Smooth muscle cell of the brain vasculature (primary cell): ENCODE measurements around the gene MAMLD1.

Experiments
- DNase-seq: peaks from one replicate; pipeline ENCODE4 v3.0.0-alpha.2; 2012; ENCODE audit warnings: low read depth, low spot score

MAMLD1 gene

GRCh38 chrX:150405576-150405975 lies 42.5 kb downstream of the MAMLD1 start:
- DNase-seq = no peak

GRCh38 chrX:150406596-150406995 lies 43.5 kb downstream of the MAMLD1 start:
- DNase-seq = no peak

- no peak for DNase-seq
Measured at GRCh38 chrX:150408007-150408406, 44.9 kb downstream of the MAMLD1 start.

- no peak for DNase-seq
Measured at GRCh38 chrX:150408561-150408960, 45.4 kb downstream of the MAMLD1 start.

- no peak for DNase-seq
Measured at GRCh38 chrX:150409486-150409885, 46.4 kb downstream of the MAMLD1 start.

- no peak for DNase-seq
Measured at GRCh38 chrX:150409964-150410363, 46.8 kb downstream of the MAMLD1 start.

- no peak for DNase-seq
Measured at GRCh38 chrX:150410513-150410912, 47.4 kb downstream of the MAMLD1 start.

GRCh38 chrX:150411656-150412055 lies 48.5 kb downstream of the MAMLD1 start:
- no peak for DNase-seq

GRCh38 chrX:150414228-150414627 lies 51.1 kb downstream of the MAMLD1 start:
- no peak for DNase-seq

- DNase-seq = no peak
Measured at GRCh38 chrX:150416469-150416868, 53.4 kb downstream of the MAMLD1 start.

- no peak for DNase-seq
Measured at GRCh38 chrX:150421816-150422215, 58.7 kb downstream of the MAMLD1 start.

GRCh38 chrX:150429594-150429993 lies 66.5 kb downstream of the MAMLD1 start:
- no peak for DNase-seq

GRCh38 chrX:150436195-150436594 lies 73.1 kb downstream of the MAMLD1 start:
- no peak for DNase-seq

GRCh38 chrX:150438165-150438564 lies 75.0 kb downstream of the MAMLD1 start:
- DNase-seq = no peak

GRCh38 chrX:150446151-150446550 lies 83.0 kb downstream of the MAMLD1 start:
- no peak for DNase-seq

GRCh38 chrX:150446995-150447394 lies 83.9 kb downstream of the MAMLD1 start:
- DNase-seq = no peak

GRCh38 chrX:150449313-150449712 lies 86.2 kb downstream of the MAMLD1 start:
- DNase-seq = no peak

- no peak for DNase-seq
Measured at GRCh38 chrX:150450519-150451177, 87.5 kb downstream of the MAMLD1 start.

GRCh38 chrX:150451953-150452352 lies 88.8 kb downstream of the MAMLD1 start:
- DNase-seq = no peak

- no peak for DNase-seq
Measured at GRCh38 chrX:150454083-150454482, 91.0 kb downstream of the MAMLD1 start.

GRCh38 chrX:150454508-150455214 lies 91.5 kb downstream of the MAMLD1 start:
- DNase-seq = no peak

GRCh38 chrX:150455215-150455608 lies 92.1 kb downstream of the MAMLD1 start:
- DNase-seq = no peak

- DNase-seq = no peak
Measured at GRCh38 chrX:150456466-150456865, 93.3 kb downstream of the MAMLD1 start.
